Measurements from ENCODE around the gene WNT2.
A peak's percentile ranks its signal among the peaks of the same experiment; 100 is the strongest.

Gene WNT2

GRCh38 chr7:117324960-117325359, 2.1 kb upstream of the WNT2 start:
- H2AFZ ChIP-seq (ENCODE audit: insufficient read depth, low read length, poor library complexity), result no peak overlapping the region
- H2BK12ac ChIP-seq (ENCODE audit: low read length), result no peak overlapping the region

GRCh38 chr7:117323851-117324711, 1.2 kb upstream of the WNT2 start:
- H2BK120ac ChIP-seq (ENCODE audit: insufficient read depth, low read length, poor library complexity), result no peak overlapping the region
- peaks cover 2% of the 10 kb centered on the region for H3K9me3 ChIP-seq (ENCODE audit: insufficient read depth, low read depth, low read length)
- peak overlapping the region; percentile 87 for H3K4me2 ChIP-seq (ENCODE audit: low read length)
- H3K27me3 ChIP-seq (ENCODE audit: insufficient read depth, low read length), result peaks cover 32% of the 10 kb centered on the region
- DNase-seq, result no peak
- H2BK12ac ChIP-seq (ENCODE audit: low read length), result no peak overlapping the region
- no peaks in the 10 kb centered on the region for H3K79me2 ChIP-seq (ENCODE audit: control insufficient read depth, insufficient read depth, low read length, poor library complexity)
- H3K4me3 ChIP-seq (ENCODE audit: low read depth, low read length), result peak overlapping the region; percentile 55
- H4K91ac ChIP-seq (ENCODE audit: low read depth, low read length), result no peak overlapping the region
- no peak overlapping the region for H3K4ac ChIP-seq (ENCODE audit: low read depth, low read length)
- peak overlapping the region; percentile 14 for H2AFZ ChIP-seq (ENCODE audit: insufficient read depth, low read length, poor library complexity)
- peak overlapping the region; percentile 10 for H3K9ac ChIP-seq (ENCODE audit: low read length)
- H4K12ac ChIP-seq (ENCODE audit: low read depth, low read length), result no peak overlapping the region
- peaks cover 16 to 21% of the 10 kb centered on the region in 2 experiments for H3K4me1 ChIP-seq (ENCODE audit: control insufficient read depth in 1 of 2, insufficient read depth in 2 of 2, low read length in 2 of 2)
- H3K36me3 ChIP-seq (ENCODE audit: control insufficient read depth in 1 of 2, insufficient read depth in 2 of 2, low read length in 2 of 2), result no peaks in the 10 kb centered on the region
- H3K18ac ChIP-seq (ENCODE audit: low read length), result no peak overlapping the region
- peaks cover 2% of the 10 kb centered on the region for H3K79me1 ChIP-seq (ENCODE audit: low read length)
- no peak overlapping the region for H3K14ac ChIP-seq (ENCODE audit: low read length)
- H3K23ac ChIP-seq (ENCODE audit: low read length), result no peak overlapping the region
- no CpG with 5 or more reads among the region's 67 CpGs for WGBS (ENCODE audit: extremely low coverage, insufficient coverage, insufficient read length)
- no peak overlapping the region for H4K8ac ChIP-seq (ENCODE audit: low read depth, low read length)
- no peak overlapping the region for H2AK5ac ChIP-seq (ENCODE audit: low read length)
- no peak overlapping the region for H2BK5ac ChIP-seq (ENCODE audit: low read depth, low read length, poor library complexity)
- H3K27ac ChIP-seq (ENCODE audit: low read depth, low read length), result no peak overlapping the region

More at GRCh38 chr7:117324960-117325359, 2.1 kb upstream of the WNT2 start:
- no peak overlapping the region for H3K4me3 ChIP-seq (ENCODE audit: low read depth, low read length)
- no peak overlapping the region for H3K18ac ChIP-seq (ENCODE audit: low read length)
- H3K36me3 ChIP-seq (ENCODE audit: control insufficient read depth in 1 of 2, insufficient read depth in 2 of 2, low read length in 2 of 2), result no peaks in the 10 kb centered on the region
- WGBS (ENCODE audit: extremely low coverage, insufficient coverage, insufficient read length), result no CpG with 5 or more reads among the region's 4 CpGs
- H3K27ac ChIP-seq (ENCODE audit: low read depth, low read length), result no peak overlapping the region
- no peak overlapping the region for H3K4me2 ChIP-seq (ENCODE audit: low read length)
- H3K9me3 ChIP-seq (ENCODE audit: insufficient read depth, low read depth, low read length), result peaks cover 2% of the 10 kb centered on the region
- no peak overlapping the region for H3K9ac ChIP-seq (ENCODE audit: low read length)
- peaks cover 2% of the 10 kb centered on the region for H3K79me1 ChIP-seq (ENCODE audit: low read length)
- no peak for DNase-seq
- H2AK5ac ChIP-seq (ENCODE audit: low read length), result no peak overlapping the region
- H3K4me1 ChIP-seq (ENCODE audit: control insufficient read depth in 1 of 2, insufficient read depth in 2 of 2, low read length in 2 of 2), result peaks cover 16 to 21% of the 10 kb centered on the region in 2 experiments
- H3K23ac ChIP-seq (ENCODE audit: low read length), result no peak overlapping the region
- H4K12ac ChIP-seq (ENCODE audit: low read depth, low read length), result no peak overlapping the region
- no peak overlapping the region for H3K14ac ChIP-seq (ENCODE audit: low read length)
- no peak overlapping the region for H4K91ac ChIP-seq (ENCODE audit: low read depth, low read length)
- H4K8ac ChIP-seq (ENCODE audit: low read depth, low read length), result no peak overlapping the region
- H2BK120ac ChIP-seq (ENCODE audit: insufficient read depth, low read length, poor library complexity), result no peak overlapping the region
- H3K4ac ChIP-seq (ENCODE audit: low read depth, low read length), result no peak overlapping the region
- no peaks in the 10 kb centered on the region for H3K79me2 ChIP-seq (ENCODE audit: control insufficient read depth, insufficient read depth, low read length, poor library complexity)
- H2BK5ac ChIP-seq (ENCODE audit: low read depth, low read length, poor library complexity), result no peak overlapping the region
- H3K27me3 ChIP-seq (ENCODE audit: insufficient read depth, low read length), result peaks cover 32% of the 10 kb centered on the region

GRCh38 chr7:117323305-117323850, 520 bp upstream of the WNT2 start:
- H3K18ac ChIP-seq (ENCODE audit: low read length), result no peak overlapping the region

GRCh38 chr7:117320523-117320922, 2.3 kb downstream of the WNT2 start:
- no peak overlapping the region for H3K18ac ChIP-seq (ENCODE audit: low read length)
- H3K9me3 ChIP-seq (ENCODE audit: insufficient read depth, low read depth, low read length), result peaks cover 2% of the 10 kb centered on the region
- H3K79me1 ChIP-seq (ENCODE audit: low read length), result peaks cover 2% of the 10 kb centered on the region
- no peak overlapping the region for H2BK120ac ChIP-seq (ENCODE audit: insufficient read depth, low read length, poor library complexity)
- no peak overlapping the region for H3K14ac ChIP-seq (ENCODE audit: low read length)
- H3K27ac ChIP-seq (ENCODE audit: low read depth, low read length), result no peak overlapping the region
- no CpG with 5 or more reads among the region's 10 CpGs for WGBS (ENCODE audit: extremely low coverage, insufficient coverage, insufficient read length)
- H3K4ac ChIP-seq (ENCODE audit: low read depth, low read length), result no peak overlapping the region
- H3K4me3 ChIP-seq (ENCODE audit: low read depth, low read length), result no peak overlapping the region
- no peak overlapping the region for H2AFZ ChIP-seq (ENCODE audit: insufficient read depth, low read length, poor library complexity)
- H3K4me2 ChIP-seq (ENCODE audit: low read length), result no peak overlapping the region
- no peaks in the 10 kb centered on the region for H3K36me3 ChIP-seq (ENCODE audit: control insufficient read depth in 1 of 2, insufficient read depth in 2 of 2, low read length in 2 of 2)
- DNase-seq, result no peak
- H3K79me2 ChIP-seq (ENCODE audit: control insufficient read depth, insufficient read depth, low read length, poor library complexity), result no peaks in the 10 kb centered on the region
- H4K8ac ChIP-seq (ENCODE audit: low read depth, low read length), result no peak overlapping the region
- H3K23ac ChIP-seq (ENCODE audit: low read length), result no peak overlapping the region
- no peak overlapping the region for H4K91ac ChIP-seq (ENCODE audit: low read depth, low read length)
- H3K4me1 ChIP-seq (ENCODE audit: control insufficient read depth in 1 of 2, insufficient read depth in 2 of 2, low read length in 2 of 2), result peaks cover 16 to 21% of the 10 kb centered on the region in 2 experiments
- no peak overlapping the region for H2BK12ac ChIP-seq (ENCODE audit: low read length)
- H4K12ac ChIP-seq (ENCODE audit: low read depth, low read length), result no peak overlapping the region
- H2AK5ac ChIP-seq (ENCODE audit: low read length), result no peak overlapping the region
- peaks cover 32% of the 10 kb centered on the region for H3K27me3 ChIP-seq (ENCODE audit: insufficient read depth, low read length)
- H3K9ac ChIP-seq (ENCODE audit: low read length), result no peak overlapping the region
- no peak overlapping the region for H2BK5ac ChIP-seq (ENCODE audit: low read depth, low read length, poor library complexity)

More at GRCh38 chr7:117323305-117323850, 520 bp upstream of the WNT2 start:
- H3K4me3 ChIP-seq (ENCODE audit: low read depth, low read length), result peak overlapping the region; percentile 66
- H3K79me1 ChIP-seq (ENCODE audit: low read length), result peaks cover 2% of the 10 kb centered on the region
- H2AFZ ChIP-seq (ENCODE audit: insufficient read depth, low read length, poor library complexity), result peak overlapping the region; percentile 59
- H4K91ac ChIP-seq (ENCODE audit: low read depth, low read length), result no peak overlapping the region
- H3K4me2 ChIP-seq (ENCODE audit: low read length), result peak overlapping the region; percentile 87
- no peaks in the 10 kb centered on the region for H3K36me3 ChIP-seq (ENCODE audit: control insufficient read depth in 1 of 2, insufficient read depth in 2 of 2, low read length in 2 of 2)
- WGBS (ENCODE audit: extremely low coverage, insufficient coverage, insufficient read length), result no CpG with 5 or more reads among the region's 25 CpGs
- no peaks in the 10 kb centered on the region for H3K79me2 ChIP-seq (ENCODE audit: control insufficient read depth, insufficient read depth, low read length, poor library complexity)
- no peak overlapping the region for H2BK120ac ChIP-seq (ENCODE audit: insufficient read depth, low read length, poor library complexity)
- H3K4me1 ChIP-seq (ENCODE audit: control insufficient read depth in 1 of 2, insufficient read depth in 2 of 2, low read length in 2 of 2), result peaks cover 16 to 21% of the 10 kb centered on the region in 2 experiments
- peaks cover 32% of the 10 kb centered on the region for H3K27me3 ChIP-seq (ENCODE audit: insufficient read depth, low read length)
- H3K4ac ChIP-seq (ENCODE audit: low read depth, low read length), result no peak overlapping the region
- H3K9ac ChIP-seq (ENCODE audit: low read length), result peak overlapping the region; percentile 10
- H3K23ac ChIP-seq (ENCODE audit: low read length), result no peak overlapping the region
- H3K9me3 ChIP-seq (ENCODE audit: insufficient read depth, low read depth, low read length), result peaks cover 2% of the 10 kb centered on the region
- H2AK5ac ChIP-seq (ENCODE audit: low read length), result no peak overlapping the region
- no peak overlapping the region for H3K27ac ChIP-seq (ENCODE audit: low read depth, low read length)
- no peak overlapping the region for H4K12ac ChIP-seq (ENCODE audit: low read depth, low read length)
- no peak for DNase-seq
- no peak overlapping the region for H2BK5ac ChIP-seq (ENCODE audit: low read depth, low read length, poor library complexity)
- no peak overlapping the region for H4K8ac ChIP-seq (ENCODE audit: low read depth, low read length)
- H3K14ac ChIP-seq (ENCODE audit: low read length), result no peak overlapping the region
- no peak overlapping the region for H2BK12ac ChIP-seq (ENCODE audit: low read length)

Data from trophoblast cell (in vitro differentiated cells and primary cell).